GM12801 (cell line): ENCODE measurements around the gene PI4KA.

ENCODE experiments used
- CTCF ChIP-seq: IDR thresholded peaks from one replicate; pipeline ENCODE4 v1.5.1; 2011; ENCODE audit warnings: control low read depth; ENCODE audit not compliant: insufficient read length; ENCODE audit errors: extremely low read depth

The PI4KA gene

GRCh38 chr22:20847318-20847822 is 11.2 kb downstream of the PI4KA start:
- TF ChIP-seq CTCF: no peak

GRCh38 chr22:20844055-20845037 is 14.3 kb downstream of the PI4KA start:
- no peak for TF ChIP-seq CTCF

- TF ChIP-seq CTCF: no peak
Observed at GRCh38 chr22:20843501-20843900, 15.1 kb downstream of the PI4KA start.

- no peak for TF ChIP-seq CTCF
Observed at GRCh38 chr22:20840646-20841371, 17.8 kb downstream of the PI4KA start.

- TF ChIP-seq CTCF: no peak
Observed at GRCh38 chr22:20839837-20840645, 18.6 kb downstream of the PI4KA start.

GRCh38 chr22:20836987-20837823 is 21.4 kb downstream of the PI4KA start:
- no peak for TF ChIP-seq CTCF
